CD4-positive, alpha-beta T cell (primary cell): Measurements from ENCODE around the gene THG1L. TPM values are rescaled to one million over a fixed set of nuclear protein-coding genes. Genes with fewer than 3 reads are reported as not detected.

ENCODE experiments used
- ATAC-seq: fragments of 200-7000 bp; cut with Tn5 transposase; one replicate; pipeline ENCODE4 v1.10.0; 2022; ENCODE audit warnings: mild to moderate bottlenecking; ENCODE audit not compliant: poor library complexity
- CTCF ChIA-PET: fragments of 350-600 bp; sonication (Branson Sonifier 250); formaldehyde crosslinking; loops from one replicate; lab custom pipeline; 2021; ENCODE audit warnings: antibody characterized with exemption, inconsistent platforms; lab: Charles Lee
- POLR2A ChIA-PET: fragments of 350-600 bp; sonication (Branson Sonifier 250); formaldehyde crosslinking; loops from one replicate; lab custom pipeline; 2021; ENCODE audit warnings: antibody characterized with exemption, inconsistent platforms; lab: Charles Lee
- DNase-seq, 14 experiments: peaks; one replicate each; pipeline ENCODE4 v3.0.0-alpha.2; 2013 to 2020; ENCODE audit warnings: mixed read lengths in 2 of 14
- H3K27ac ChIP-seq, 2 donors: one replicate each; pipeline versions ENCODE4 v1.5.1 to v1.7.0; 2013; ENCODE audit warnings: low read length in 2 of 2, low read depth in 1 of 2, mild to moderate bottlenecking in 1 of 2
- H3K27me3 ChIP-seq, 2 experiments: 1 replicate in 1 of 2; 2 replicates in 1 of 2; pipeline versions ENCODE4 v1.6.1 to v1.7.0; 2013; ENCODE audit warnings: low read length in 2 of 2, control low read depth in 1 of 2, mild to moderate bottlenecking in 1 of 2, moderate library complexity in 1 of 2; ENCODE audit not compliant: insufficient read depth in 2 of 2, control insufficient read depth in 1 of 2
- H3K36me3 ChIP-seq: one replicate; pipeline ENCODE4 v1.6.1; 2013; ENCODE audit warnings: low read length, control low read depth; ENCODE audit not compliant: insufficient read depth
- H3K4me1 ChIP-seq: one replicate; pipeline ENCODE4 v1.6.1; 2013; ENCODE audit warnings: low read length, control low read depth; ENCODE audit not compliant: insufficient read depth
- H3K4me3 ChIP-seq: one replicate; pipeline ENCODE4 v1.5.1; 2013; ENCODE audit warnings: mild to moderate bottlenecking, low read length, moderate library complexity
- H3K9me3 ChIP-seq, 2 experiments: 1 replicate in 1 of 2; 2 replicates in 1 of 2; pipeline versions ENCODE4 v1.6.1 to v1.7.0; 2013; ENCODE audit warnings: low read length in 2 of 2, mild to moderate bottlenecking in 2 of 2, control low read depth in 1 of 2, moderate library complexity in 1 of 2; ENCODE audit not compliant: control insufficient read depth in 1 of 2, insufficient read depth in 1 of 2
- H3K27ac Mint-ChIP-seq: one replicate; pipeline ENCODE4 v1.8.0; 2020; ENCODE audit warnings: mixed read lengths
- H3K27me3 Mint-ChIP-seq: one replicate; pipeline ENCODE4 v1.8.0; 2021; ENCODE audit warnings: mixed read lengths
- H3K36me3 Mint-ChIP-seq: one replicate; pipeline ENCODE4 v1.8.0; 2021; ENCODE audit warnings: low read depth, mixed read lengths
- H3K4me1 Mint-ChIP-seq: one replicate; pipeline ENCODE4 v1.8.0; 2021; ENCODE audit warnings: low read depth, mixed read lengths
- H3K4me3 Mint-ChIP-seq: one replicate; pipeline ENCODE4 v1.8.0; 2020; ENCODE audit warnings: mild to moderate bottlenecking, mixed read lengths
- H3K9me3 Mint-ChIP-seq: one replicate; pipeline ENCODE4 v1.8.0; 2020; ENCODE audit warnings: mixed read lengths
- intact Hi-C, 2 experiments: fragments of 100-400 bp; cut with DNase I in 1 of 2; cut with micrococcal nuclease in 1 of 2; formaldehyde crosslinking; loops; one replicate each; pipeline versions ENCODE4 v1.15.1 to v1.9.0; 2023 to 2025; cut with DNase I, micrococcal nuclease
- total RNA-seq, 174 experiments: library from RNA in 2 of 174; stranded (reverse) in 2 of 174; gene quantifications; one replicate each; pipeline ENCODE4 v1.2.3 and lab custom pipeline; 2021 to 2026
- TF ChIP-seq, protein P1 (sequence below): fragments of 200-600 bp; IDR thresholded peaks from one replicate; pipeline ENCODE4 v1.8.0; 2022; ENCODE audit warnings: antibody characterized with exemption, mild to moderate bottlenecking

The THG1L gene
- total RNA-seq, 2 experiments from 2014 or later: 4.1 to 4.6 TPM

DNA sequence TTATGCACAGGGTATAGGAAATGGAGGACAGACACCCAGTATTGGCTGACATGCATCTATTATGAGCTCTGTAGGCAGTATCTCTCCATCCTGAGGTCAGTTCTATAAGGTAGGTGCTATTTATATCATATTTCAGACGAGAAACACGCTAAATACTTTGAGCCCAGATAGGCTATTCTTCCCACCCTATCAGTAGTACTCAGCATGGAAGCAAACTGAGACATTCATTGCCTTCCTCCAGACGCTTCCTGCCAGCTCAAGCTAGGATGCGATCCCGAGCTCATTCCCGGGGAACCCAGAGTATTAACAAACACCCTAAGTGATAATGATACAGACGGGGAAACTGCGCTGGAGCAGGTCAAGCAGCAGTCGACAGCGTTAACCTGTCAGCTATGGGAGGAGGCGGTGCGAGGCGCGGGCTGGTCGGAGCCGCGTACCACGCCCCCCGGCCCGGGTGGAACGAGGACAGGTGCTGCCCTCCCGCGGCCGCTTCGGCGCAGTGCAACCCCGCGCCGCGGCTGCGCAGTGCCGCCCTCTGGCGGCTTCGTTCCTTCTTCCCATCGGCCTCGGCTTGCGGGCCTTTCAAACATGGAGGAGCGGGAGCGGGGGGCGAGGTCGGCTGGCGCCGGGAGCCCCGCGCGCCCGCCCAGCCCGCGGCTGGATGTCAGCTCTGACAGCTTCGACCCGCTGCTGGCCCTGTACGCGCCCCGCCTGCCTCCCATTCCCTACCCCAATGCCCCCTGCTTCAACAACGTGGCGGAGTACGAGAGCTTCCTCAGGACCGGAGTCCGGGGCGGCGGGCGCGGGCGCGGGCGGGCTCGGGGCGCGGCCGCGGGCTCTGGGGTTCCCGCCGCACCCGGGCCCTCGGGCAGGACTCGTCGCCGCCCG is 12.2 kb downstream of the THG1L start, which contains the start of gene LSM11:
Gene LSM11, plus strand, starts transcription at position 550 of the 888 bp plus-strand sequence. Its CDS starts 39 bp downstream, at position 589.
- Mint-ChIP-seq H3K4me3 (peak within 1 kb of the TSS; percentile 96), H3K27ac (peak within 1 kb of the TSS; percentile 68), H3K4me1 (peaks cover 36% of the 10 kb centered on the region), H3K9me3 (no peaks in the 10 kb centered on the region), H3K36me3 (peaks cover 19% of the 10 kb centered on the region), H3K27me3 (no peaks in the 10 kb centered on the region)
- TF ChIP-seq, protein P1, sequence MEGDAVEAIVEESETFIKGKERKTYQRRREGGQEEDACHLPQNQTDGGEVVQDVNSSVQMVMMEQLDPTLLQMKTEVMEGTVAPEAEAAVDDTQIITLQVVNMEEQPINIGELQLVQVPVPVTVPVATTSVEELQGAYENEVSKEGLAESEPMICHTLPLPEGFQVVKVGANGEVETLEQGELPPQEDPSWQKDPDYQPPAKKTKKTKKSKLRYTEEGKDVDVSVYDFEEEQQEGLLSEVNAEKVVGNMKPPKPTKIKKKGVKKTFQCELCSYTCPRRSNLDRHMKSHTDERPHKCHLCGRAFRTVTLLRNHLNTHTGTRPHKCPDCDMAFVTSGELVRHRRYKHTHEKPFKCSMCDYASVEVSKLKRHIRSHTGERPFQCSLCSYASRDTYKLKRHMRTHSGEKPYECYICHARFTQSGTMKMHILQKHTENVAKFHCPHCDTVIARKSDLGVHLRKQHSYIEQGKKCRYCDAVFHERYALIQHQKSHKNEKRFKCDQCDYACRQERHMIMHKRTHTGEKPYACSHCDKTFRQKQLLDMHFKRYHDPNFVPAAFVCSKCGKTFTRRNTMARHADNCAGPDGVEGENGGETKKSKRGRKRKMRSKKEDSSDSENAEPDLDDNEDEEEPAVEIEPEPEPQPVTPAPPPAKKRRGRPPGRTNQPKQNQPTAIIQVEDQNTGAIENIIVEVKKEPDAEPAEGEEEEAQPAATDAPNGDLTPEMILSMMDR: peak; percentile 99
- Histone ChIP-seq H3K27me3 (no peaks in the 10 kb centered on the region), H3K27ac (no peak within 1 kb of the TSS), H3K36me3 (peaks cover 10% of the 10 kb centered on the region), H3K4me3 (peak within 1 kb of the TSS; percentile 60), H3K4me1 (peaks cover 20% of the 10 kb centered on the region), H3K9me3 (no peaks in the 10 kb centered on the region)
- intact Hi-C loops: loop anchor here (1.0 to 5.0 kb wide), 9 partner anchors 12 to 601 kb away; partner anchors contain the start of genes SOX30 (in 2 of the 2), THG1L (in 2 of the 2), CYFIP2 (in 1 of the 2) and MED7 (in 1 of the 2)
- POLR2A ChIA-PET: interaction anchor here (0.8 to 3.5 kb wide), 6 partner anchors 12 to 311 kb away, joined by 3 to 28 read pairs (median 6); partner anchors contain the start of genes C5orf52 and THG1L
- DNase-seq (peak; percentile 75 to 96 (median 88)), ATAC-seq (peak; percentile 97)
- CTCF ChIA-PET: interaction anchor here (0.6 to 2.9 kb wide), 34 partner anchors 11 to 1463 kb away, joined by 3 to 54 read pairs (median 4); partner anchors contain the start of genes CLINT1 and THG1L

- H3K36me3 ChIP-seq: peaks cover 6% of the 10 kb centered on the region
- peak overlapping the region; percentile 60 for H3K4me3 ChIP-seq
- Mint-ChIP-seq H3K36me3 (peaks cover 14% of the 10 kb centered on the region), H3K27me3 (no peaks in the 10 kb centered on the region), H3K4me3 (peak overlapping the region; percentile 86), H3K4me1 (peaks cover 36% of the 10 kb centered on the region), H3K27ac (no peak overlapping the region), H3K9me3 (no peaks in the 10 kb centered on the region)
- TF ChIP-seq, protein P1: no peak
- H3K4me1 ChIP-seq: peaks cover 20% of the 10 kb centered on the region
- POLR2A ChIA-PET: interaction anchor here (1.5 to 3.5 kb wide), 4 partner anchors 13 to 93 kb away, joined by 5 to 28 read pairs (median 8); partner anchors contain the start of genes C5orf52 and THG1L
- intact Hi-C loops: loop anchor here (5.0 kb wide), 5 partner anchors 92 to 602 kb away; partner anchors contain the start of genes SOX30 (in 2 of the 2), CLINT1 (in 1 of the 2), CYFIP2 (in 1 of the 2) and MED7 (in 1 of the 2)
- no peaks in the 10 kb centered on the region for H3K9me3 ChIP-seq
- ATAC-seq: peak; percentile 5
- DNase-seq: peak in 7 of 14 experiments; percentile 6 to 51 (median 13)
- CTCF ChIA-PET: interaction anchor here (0.7 to 2.9 kb wide), 25 partner anchors 10 to 438 kb away, joined by 3 to 54 read pairs (median 4); partner anchors contain the start of genes CLINT1 and THG1L
- H3K27ac ChIP-seq: no peak overlapping the region
- H3K27me3 ChIP-seq: no peaks in the 10 kb centered on the region
Observed at GRCh38 chr5:157744051-157745011, 13.1 kb downstream of the THG1L start.
